Neural crest cell (in vitro differentiated cells): ENCODE data around the gene ZNF275. TPM values are rescaled to one million over a fixed set of nuclear protein-coding genes. Genes with fewer than 3 reads are reported as not detected.

Source experiments
- DNase-seq: peaks from one replicate; pipeline ENCODE4 v3.0.0; 2021; ENCODE audit warnings: low read depth, mixed read lengths, low spot score
- H3K27ac Mint-ChIP-seq: one replicate; pipeline ENCODE4 v1.8.0; 2021; ENCODE audit warnings: mild to moderate bottlenecking, mixed read lengths; ENCODE audit not compliant: unreplicated experiment
- H3K27me3 Mint-ChIP-seq: 2 replicates; pipeline ENCODE4 v1.8.0; 2021; ENCODE audit warnings: low read depth, mild to moderate bottlenecking, mixed read lengths
- H3K36me3 Mint-ChIP-seq: 2 replicates; pipeline ENCODE4 v1.8.0; 2021; ENCODE audit warnings: low read depth, mild to moderate bottlenecking, mixed read lengths
- H3K4me1 Mint-ChIP-seq: 2 replicates; pipeline ENCODE4 v1.8.0; 2021; ENCODE audit warnings: mixed read lengths
- H3K4me3 Mint-ChIP-seq: one replicate; pipeline ENCODE4 v1.8.0; 2021; ENCODE audit warnings: mild to moderate bottlenecking, mixed read lengths
- H3K9me3 Mint-ChIP-seq: 2 replicates; pipeline ENCODE4 v1.8.0; 2021; ENCODE audit warnings: mixed read lengths
- CTCF ChIP-seq: fragments of 200-600 bp; sonication (generic); conservative IDR thresholded peaks from 2 replicates; pipeline ENCODE4 v1.5.0; 2021; ENCODE audit warnings: antibody characterized with exemption, mild to moderate bottlenecking
- total RNA-seq: library from RNA; stranded (reverse); gene quantifications from 2 replicates; pipeline ENCODE4 v1.2.1, GENCODE V29; 2021

The ZNF275 gene
- total RNA-seq, 1 donor from 2014 or later, result 14.8 TPM

- TF ChIP-seq CTCF, result no peak
Observed at GRCh38 chrX:153395613-153396319, 61.8 kb downstream of the ZNF275 start.

GRCh38 chrX:153396320-153397195, 62.6 kb downstream of the ZNF275 start:
- H3K27ac Mint-ChIP-seq, result no peak overlapping the region
- peaks cover 5% of the 10 kb centered on the region for H3K27me3 Mint-ChIP-seq
- peaks cover 3% of the 10 kb centered on the region for H3K9me3 Mint-ChIP-seq
- H3K36me3 Mint-ChIP-seq, result peaks cover 3% of the 10 kb centered on the region
- H3K4me3 Mint-ChIP-seq, result no peak overlapping the region
- no peak for TF ChIP-seq CTCF
- no peak for DNase-seq
- no peaks in the 10 kb centered on the region for H3K4me1 Mint-ChIP-seq

More at GRCh38 chrX:153395613-153396319, 61.8 kb downstream of the ZNF275 start:
- Mint-ChIP-seq H3K27ac (no peak overlapping the region), H3K36me3 (no peaks in the 10 kb centered on the region), H3K4me1 (no peaks in the 10 kb centered on the region), H3K27me3 (peaks cover 2% of the 10 kb centered on the region), H3K4me3 (no peak overlapping the region), H3K9me3 (no peaks in the 10 kb centered on the region)
- DNase-seq, result no peak

GRCh38 chrX:153397256-153397960, 63.5 kb downstream of the ZNF275 start:
- H3K27me3 Mint-ChIP-seq, result peaks cover 6% of the 10 kb centered on the region
- DNase-seq, result no peak
- H3K36me3 Mint-ChIP-seq, result peaks cover 3% of the 10 kb centered on the region
- no peak overlapping the region for H3K27ac Mint-ChIP-seq
- no peaks in the 10 kb centered on the region for H3K4me1 Mint-ChIP-seq
- no peak overlapping the region for H3K4me3 Mint-ChIP-seq
- peaks cover 7% of the 10 kb centered on the region for H3K9me3 Mint-ChIP-seq
- TF ChIP-seq CTCF, result no peak

- H3K27ac Mint-ChIP-seq, result no peak overlapping the region
- no peaks in the 10 kb centered on the region for H3K4me1 Mint-ChIP-seq
- no peak for DNase-seq
- H3K9me3 Mint-ChIP-seq, result peaks cover 14% of the 10 kb centered on the region
- peaks cover 3% of the 10 kb centered on the region for H3K36me3 Mint-ChIP-seq
- no peak for TF ChIP-seq CTCF
- peaks cover 13% of the 10 kb centered on the region for H3K27me3 Mint-ChIP-seq
- no peak overlapping the region for H3K4me3 Mint-ChIP-seq
Observed at GRCh38 chrX:153398275-153398960, 64.5 kb downstream of the ZNF275 start.
